Hippocampal formation (tissue), 2 donors: Measurements from ENCODE around the gene LIMD2.

ENCODE experiments used
- DNase-seq, 2 donors: peaks; one replicate each; lab custom pipeline; 2025; lab: John Stamatoyannopoulos, UW

Gene LIMD2

DNA sequence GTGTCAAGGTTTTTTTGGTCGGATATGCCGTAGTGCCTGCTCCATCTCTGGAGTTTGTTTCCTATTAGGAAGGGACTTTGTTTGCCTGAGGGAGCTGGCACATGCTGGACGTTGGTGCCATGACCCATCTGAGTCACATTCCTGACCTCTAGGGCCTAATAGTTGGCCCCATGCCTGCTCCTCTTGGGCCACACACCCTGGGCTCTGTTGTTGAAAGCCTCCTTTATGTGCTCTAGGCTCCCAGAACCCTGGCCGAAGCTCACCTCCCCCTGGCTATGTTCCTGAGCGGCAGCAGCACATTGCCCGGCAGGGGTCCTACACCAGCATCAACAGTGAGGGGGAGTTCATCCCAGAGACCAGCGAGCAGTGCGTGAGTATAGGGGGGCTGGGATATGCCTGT, 18.4 kb downstream of the LIMD2 start:
- no peak for DNase-seq

DNA sequence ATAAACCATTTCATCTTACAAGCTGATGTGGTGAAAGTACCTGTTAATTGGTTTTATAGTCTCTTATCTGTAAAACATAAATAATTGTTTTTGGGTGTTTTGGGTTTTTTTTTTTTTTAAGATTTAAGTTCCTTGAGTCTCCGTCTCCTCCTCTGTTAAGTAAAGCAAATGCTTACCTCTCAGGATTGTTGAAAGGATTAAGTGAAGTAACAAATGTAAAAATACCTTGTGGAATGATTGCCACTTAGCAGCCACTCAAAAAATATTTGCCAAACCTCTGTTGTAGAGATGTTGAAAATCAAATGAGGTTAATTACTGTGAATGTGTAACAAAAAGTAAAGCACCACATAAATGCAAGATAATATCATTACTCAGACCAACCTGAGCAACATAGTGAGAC, 19.2 kb downstream of the LIMD2 start:
- DNase-seq, result no peak

DNA sequence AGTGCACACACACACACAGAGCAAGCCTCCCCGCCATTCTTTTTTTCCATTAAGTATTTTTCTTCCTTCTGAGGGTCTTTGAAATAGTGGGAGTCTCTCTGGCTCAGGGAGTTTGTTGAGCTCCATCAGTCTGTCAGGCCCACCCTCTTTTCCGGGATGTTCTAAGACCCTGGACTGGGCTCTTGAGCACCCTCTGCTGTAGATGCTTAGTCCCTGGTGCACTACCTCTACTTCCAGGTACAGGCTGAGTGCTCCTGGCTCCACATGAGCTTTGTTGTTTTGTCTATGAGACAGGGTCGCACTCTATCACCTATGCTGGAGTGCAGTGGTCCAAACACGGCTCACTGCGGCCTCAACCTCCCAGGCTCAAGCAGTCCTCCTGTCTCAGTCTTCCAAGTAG, 20.7 kb downstream of the LIMD2 start:
- DNase-seq, result no peak

DNA sequence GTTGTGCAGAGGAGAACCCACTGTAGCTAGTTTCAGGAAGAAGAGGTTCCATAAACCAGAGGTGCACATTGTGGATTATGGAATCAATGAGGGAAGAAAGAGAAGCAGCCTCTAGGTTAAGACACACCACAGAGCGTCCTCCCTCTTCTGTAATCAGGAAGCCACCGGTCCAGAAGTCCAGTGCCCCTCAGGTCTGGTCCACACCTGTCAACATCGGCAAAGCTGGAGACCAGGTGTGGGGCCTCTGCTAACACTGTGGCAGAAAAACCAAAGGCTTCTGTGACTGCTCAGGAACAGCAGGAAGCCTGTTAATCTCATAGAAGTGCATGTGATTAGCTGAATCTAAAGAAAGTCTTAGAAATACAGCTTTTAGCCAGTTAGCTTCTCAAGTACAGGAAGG, 23.3 kb downstream of the LIMD2 start:
- DNase-seq, result no peak

DNA sequence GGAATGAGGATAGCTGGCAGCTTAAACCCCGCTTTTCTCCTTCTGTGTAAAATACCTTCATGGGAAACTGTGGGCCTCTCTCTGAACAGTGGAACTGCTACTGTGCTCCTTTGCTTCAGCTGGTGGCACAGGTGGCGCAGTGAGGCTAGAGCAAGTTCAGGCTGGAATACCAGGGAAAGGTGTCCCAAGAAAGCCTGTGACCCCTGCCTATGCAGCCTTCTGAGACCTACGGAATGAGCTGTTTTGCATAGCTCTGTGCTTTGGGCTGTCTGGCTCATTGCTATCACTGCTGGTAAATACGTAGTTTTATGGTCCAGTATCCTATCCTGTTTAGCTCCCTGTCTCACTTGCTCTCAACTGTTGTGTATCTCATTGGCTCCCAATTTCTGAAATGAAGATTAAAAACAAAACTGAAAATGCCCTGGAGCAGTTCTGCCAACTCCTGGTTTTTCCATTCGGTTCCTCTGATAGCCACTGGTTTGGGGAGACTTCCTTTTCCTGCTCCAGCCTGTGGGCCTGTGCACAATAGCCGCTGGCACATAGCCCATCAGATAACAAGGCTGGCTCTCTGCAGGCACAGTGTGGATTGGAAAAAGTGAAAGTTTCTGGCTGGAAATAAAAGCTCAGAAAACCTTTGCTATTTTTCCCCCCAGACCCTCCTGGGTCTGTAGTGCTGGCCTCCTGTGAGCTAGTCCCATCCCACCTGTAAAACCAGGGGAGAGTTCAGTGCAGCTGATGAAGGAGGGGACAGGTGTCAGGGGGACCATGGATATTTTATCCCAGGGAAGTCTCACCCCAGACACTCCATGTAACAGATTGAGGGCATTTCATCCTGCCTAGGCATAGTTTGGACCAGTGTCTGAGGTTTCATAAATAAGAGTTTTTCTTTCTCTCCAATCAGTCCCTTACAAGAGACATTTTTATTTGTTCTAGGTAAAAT, 24.0 kb downstream of the LIMD2 start:
- peak in 1 of 2 donors; percentile 29 for DNase-seq

DNA sequence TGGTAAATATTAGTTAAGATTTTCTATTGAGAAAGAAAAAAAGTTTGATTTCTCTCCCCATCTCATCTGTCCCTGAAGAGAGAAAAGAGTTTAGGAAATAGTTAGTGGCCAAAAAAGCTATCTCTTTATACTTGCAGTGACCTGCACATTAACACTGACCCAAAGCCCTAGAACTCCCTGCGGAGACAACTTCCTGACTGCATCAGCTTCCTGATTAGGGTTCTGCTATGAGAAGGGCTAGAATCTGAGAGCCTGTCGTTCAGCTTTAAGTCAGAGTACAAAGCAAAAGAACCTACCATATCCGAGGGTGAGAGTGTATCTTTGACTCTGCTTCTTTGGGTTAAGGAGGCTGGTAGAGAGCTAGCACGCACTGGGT, 24.7 kb downstream of the LIMD2 start:
- no peak for DNase-seq

DNA sequence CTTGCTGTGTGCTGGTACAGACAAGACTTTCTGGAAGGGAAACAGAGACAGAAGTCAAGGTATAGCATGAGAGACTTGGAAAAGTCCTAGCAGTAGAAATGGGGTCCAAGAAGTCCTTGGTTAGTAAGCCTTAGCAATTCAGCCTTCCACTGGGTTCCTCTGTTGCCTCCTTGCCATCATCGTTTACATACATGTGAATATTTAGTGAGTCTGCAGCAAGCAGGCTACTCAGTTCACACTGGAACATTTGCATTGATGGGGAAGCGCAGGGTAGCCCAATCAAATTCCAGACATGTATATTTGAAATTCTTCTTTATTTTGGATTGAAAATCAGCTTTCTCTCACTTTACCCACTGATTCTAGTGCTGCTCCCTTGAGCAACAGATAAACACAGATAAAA, 27.1 kb downstream of the LIMD2 start:
- no peak for DNase-seq

DNA sequence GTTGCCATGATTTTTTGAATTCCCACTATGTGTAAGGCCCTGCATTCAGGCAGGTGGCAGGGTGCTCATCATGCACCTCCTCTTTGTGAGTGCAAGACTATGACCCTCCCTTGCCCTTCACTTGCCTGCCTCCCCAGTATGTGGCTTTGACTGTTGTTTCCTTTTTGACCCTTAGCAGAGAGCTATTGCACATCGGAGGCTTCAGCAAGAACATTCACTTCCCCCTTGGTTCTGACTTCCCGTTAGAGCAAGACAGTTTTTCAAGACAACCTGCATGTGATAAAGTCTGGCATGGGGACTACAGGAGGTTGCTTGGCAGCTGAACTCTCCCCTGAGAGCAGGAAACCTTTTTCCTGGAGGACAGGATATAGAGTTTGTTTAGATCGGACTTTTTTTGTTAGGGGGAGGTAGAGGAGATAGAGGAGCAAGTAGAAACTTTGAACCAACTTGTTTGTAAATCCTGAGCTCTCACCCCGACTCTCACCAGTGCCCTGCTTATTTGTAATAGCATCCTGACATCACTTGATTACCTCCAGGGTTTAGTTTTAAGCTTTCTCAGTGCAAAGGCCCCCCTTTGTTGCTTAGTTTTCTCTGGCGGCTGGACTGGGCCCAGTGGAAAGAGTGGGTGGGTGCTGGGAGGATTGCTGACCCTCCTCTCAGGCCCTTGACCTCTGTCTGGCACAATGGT, 34.3 kb downstream of the LIMD2 start:
- DNase-seq, result peak in 1 of 2 donors; percentile 19

DNA sequence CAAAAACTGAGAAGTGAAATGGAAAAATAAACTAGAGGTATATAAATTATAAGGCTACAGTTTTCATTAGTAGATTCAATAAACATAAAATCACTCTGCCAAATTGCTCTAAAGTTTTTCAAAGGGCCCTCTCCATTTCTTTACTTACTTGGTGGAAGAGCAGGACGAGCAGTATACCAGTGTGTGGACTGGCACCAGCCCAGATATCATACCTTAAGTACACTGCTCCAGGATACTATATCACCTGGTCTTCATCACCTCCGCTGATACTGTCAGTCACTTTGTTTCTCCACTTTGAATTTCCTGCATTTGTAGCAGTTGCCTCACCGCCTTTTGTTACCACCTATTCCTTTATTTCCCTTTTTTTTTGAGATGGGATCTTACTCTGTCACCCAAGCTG, 40.1 kb downstream of the LIMD2 start:
- no peak for DNase-seq

DNA sequence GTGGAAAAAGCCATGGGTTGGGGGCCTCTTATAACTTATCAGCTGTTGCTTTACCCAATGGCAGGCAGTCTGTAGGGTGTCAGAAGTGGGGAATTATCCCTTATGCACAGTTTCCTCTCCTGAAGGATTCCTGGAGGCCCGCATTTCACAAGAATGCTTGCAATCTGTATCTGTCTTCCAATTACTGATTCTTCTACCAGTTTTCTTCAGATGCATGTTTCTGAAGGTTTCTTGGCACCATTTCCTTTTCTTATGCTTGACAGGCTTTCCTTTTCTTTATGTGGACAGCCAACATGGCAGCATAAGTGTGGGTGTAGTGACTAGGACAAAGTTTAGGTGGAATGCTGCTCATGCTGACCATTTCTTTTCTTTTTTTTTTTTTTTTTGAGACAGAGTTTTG, 41.6 kb downstream of the LIMD2 start:
- no peak for DNase-seq

DNA sequence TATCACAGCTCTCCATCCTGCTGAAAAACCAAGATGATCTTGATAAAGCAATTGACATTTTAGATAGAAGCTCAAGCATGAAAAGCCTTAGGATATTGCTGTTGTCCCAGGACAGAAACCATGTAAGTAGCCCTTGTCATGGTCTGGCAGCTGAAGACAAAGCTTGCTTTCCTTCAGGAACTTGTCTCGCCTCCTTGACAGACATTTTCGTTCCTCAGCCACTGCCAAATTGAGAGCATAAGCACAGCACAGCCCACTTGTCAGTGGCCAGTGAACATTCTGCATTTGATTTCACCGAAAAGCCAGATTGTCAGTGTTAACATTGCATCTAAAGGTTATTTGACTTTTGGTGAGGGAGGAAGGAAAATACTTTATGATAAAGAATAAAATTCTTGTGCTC, 42.1 kb downstream of the LIMD2 start:
- DNase-seq, result no peak

DNA sequence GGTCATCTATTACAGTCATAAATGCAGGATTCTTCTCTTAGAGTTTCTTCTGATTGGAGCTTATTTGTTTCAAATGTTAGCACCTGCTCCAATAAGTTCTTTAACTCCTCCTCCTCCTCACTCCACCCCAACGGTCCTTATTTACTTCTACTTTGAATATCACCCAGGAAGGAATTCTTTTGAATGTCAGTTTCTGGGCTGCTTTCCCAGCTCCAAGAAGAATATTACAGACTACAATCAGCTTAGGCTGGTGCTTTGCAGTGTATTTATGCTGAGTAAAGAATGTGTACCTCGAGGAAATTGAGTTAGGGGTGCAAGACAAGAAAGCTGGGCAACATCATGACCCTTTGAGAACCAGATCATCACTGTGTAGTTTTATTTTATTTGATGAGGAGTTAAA, 46.9 kb downstream of the LIMD2 start:
- no peak for DNase-seq

DNA sequence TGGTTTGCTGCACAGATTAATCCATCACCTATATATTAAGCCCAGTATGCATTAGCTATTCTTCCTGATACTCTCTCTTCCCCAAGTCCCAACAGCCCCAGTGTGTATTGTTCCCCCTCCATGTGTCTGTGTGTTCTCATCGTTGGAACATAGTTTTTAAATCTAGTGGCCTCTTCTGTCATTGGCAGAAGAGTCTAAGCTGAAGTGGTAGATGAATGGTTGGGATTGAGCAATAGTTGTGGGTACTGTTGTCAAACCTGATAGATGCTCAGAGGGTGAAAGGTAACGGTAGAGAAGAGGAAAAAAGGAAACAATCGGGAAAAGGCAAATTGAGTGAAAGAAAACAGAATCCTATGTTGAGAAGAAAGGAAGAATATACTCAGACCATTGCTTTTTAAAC, 47.8 kb downstream of the LIMD2 start:
- no peak for DNase-seq

DNA sequence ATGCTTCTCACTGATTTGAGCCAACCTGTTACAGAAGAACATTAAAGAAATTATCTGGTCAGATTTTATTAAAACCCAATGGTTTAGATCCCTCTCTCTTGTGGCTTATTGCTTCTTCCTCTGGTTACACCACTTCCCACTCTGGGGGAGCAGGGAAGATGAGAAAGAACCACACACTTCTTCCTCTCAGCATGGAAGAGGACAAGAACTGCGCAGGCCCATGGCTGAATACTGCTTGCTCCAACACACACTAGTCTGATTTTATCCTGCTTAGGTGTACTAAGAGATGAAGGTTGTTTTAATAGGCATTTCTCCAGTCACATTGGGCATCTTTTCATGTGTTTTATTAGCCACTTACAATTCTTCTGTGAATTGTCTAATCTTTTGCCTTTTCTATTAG, 50.1 kb downstream of the LIMD2 start:
- DNase-seq, result no peak

DNA sequence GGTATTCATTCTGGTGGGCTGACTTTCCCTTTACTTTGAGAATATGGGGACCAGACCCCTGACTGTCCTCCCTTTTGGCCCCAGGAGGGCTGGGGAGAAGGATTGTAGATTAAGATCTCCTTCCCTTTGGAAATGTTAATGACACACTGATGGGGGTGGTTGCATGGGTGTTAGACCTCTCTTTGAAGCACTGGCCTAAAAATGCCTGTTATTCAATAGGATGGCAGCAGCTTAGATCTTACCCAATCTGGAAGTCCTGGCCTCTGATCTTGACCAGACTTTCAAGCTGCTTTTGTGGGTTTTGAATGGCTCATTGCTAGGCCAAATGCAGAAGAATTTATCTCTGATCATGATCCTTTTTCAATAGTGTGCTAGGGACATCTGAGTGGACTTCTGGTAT, 52.0 kb downstream of the LIMD2 start:
- no peak for DNase-seq

DNA sequence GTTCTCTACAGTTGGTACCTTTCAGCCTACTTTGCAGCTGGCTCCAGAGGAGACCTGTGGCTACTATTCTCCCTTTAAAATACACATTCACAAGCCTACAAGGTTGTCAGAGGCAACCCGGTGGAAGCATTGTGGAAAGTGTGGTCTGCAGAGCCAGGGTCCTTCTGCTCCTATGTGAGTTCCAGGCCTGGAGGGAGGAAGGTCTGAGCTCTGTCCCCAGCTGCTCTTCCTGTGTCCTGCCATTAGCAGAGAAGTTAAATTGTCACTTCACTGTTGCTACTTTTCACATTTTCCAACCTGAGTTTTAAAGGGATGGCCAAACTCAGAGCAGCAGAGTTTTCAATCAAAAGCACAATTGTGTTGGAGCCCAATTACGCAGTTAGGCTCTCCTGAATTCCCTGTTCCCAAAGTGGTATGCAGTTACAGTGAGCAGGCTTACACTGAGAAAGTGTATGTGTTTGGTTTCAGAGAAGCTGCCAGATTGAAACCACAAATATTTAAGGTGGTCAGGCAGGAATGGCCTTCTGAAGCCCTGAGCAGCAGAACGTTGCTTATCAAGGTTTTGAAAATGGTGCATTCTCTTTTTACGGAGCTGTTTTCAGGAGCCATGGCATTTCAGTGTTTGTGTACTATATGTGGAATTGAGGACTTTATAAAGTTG, 52.7 kb downstream of the LIMD2 start:
- no peak for DNase-seq

DNA sequence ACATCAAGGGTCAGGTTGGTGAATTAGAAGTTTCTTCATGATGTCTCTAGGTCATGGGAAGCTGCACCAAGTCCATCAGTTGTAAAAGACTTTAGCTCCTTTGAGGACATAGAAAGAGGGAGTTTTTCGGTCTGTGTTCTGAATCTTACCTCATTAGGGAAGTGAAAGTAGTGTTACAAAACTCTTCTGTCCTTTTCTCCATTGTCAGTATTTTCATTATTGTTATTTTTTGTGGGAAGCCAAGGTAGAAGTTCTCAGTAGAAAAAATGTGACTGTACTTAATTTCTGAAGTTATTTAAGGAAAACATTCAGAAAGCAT, 53.5 kb downstream of the LIMD2 start:
- no peak for DNase-seq
